SK-N-SH treated with all-trans-retinoic acid at 6 μM for 48 hours (cell line): ENCODE results near the gene MTA3.

Experiments
- ATAC-seq: fragments of 200-7000 bp; cut with Tn5 transposase; 3 replicates; pipeline ENCODE4 v1.9.1; 2020; ENCODE audit warnings: mild to moderate bottlenecking, moderate library complexity
- ARNTL ChIP-seq: fragments of 450-650 bp; formaldehyde crosslinking; IDR thresholded peaks from 2 replicates; pipeline ENCODE4 v1.5.0; 2020; ENCODE audit warnings: low read depth, mild to moderate bottlenecking, moderate library complexity, borderline replicate concordance
- BACH2 ChIP-seq: fragments of 250-450 bp; sonication (Bioruptor Pico); IDR thresholded peaks from 2 replicates; pipeline ENCODE4 v1.9.0; 2021; ENCODE audit warnings: mild to moderate bottlenecking, borderline replicate concordance
- CREB5 ChIP-seq: fragments of 250-450 bp; sonication (Bioruptor Pico); IDR thresholded peaks from 2 replicates; pipeline ENCODE4 v1.5.1; 2020; ENCODE audit warnings: low read depth, mild to moderate bottlenecking, moderate library complexity
- CSRNP3 ChIP-seq: fragments of 250-450 bp; sonication (Bioruptor Pico); IDR thresholded peaks from 2 replicates; pipeline ENCODE4 v1.5.1; 2021; ENCODE audit warnings: mild to moderate bottlenecking, moderate library complexity
- ESRRG ChIP-seq: fragments of 250-450 bp; sonication (Bioruptor Pico); IDR thresholded peaks from 2 replicates; pipeline ENCODE4 v1.6.1; 2021; ENCODE audit warnings: mild to moderate bottlenecking
- GLIS3 ChIP-seq: fragments of 250-450 bp; sonication (Bioruptor Pico); IDR thresholded peaks from 2 replicates; pipeline ENCODE4 v1.5.0; 2020; ENCODE audit warnings: mild to moderate bottlenecking, moderate library complexity
- ISL1 ChIP-seq: fragments of 250-450 bp; sonication (Bioruptor Pico); IDR thresholded peaks from 2 replicates; pipeline ENCODE4 v2.1.2; 2022; ENCODE audit warnings: mild to moderate bottlenecking, moderate library complexity
- OSR1 ChIP-seq: fragments of 250-450 bp; sonication (Bioruptor Pico); IDR thresholded peaks from 2 replicates; pipeline ENCODE4 v1.8.0; 2022; ENCODE audit warnings: moderate library complexity, mild to moderate bottlenecking, inconsistent platforms
- PATZ1 ChIP-seq: fragments of 250-450 bp; sonication (Bioruptor Pico); IDR thresholded peaks from 2 replicates; pipeline ENCODE4 v1.8.0; 2020; ENCODE audit warnings: mild to moderate bottlenecking, moderate library complexity, borderline replicate concordance
- POU6F1 ChIP-seq: fragments of 250-450 bp; sonication (Bioruptor Pico); IDR thresholded peaks from 2 replicates; pipeline ENCODE4 v1.8.0; 2021; ENCODE audit warnings: low read depth, mild to moderate bottlenecking, moderate library complexity, borderline replicate concordance
- PPARA ChIP-seq: fragments of 250-450 bp; sonication (Bioruptor Pico); IDR thresholded peaks from 2 replicates; pipeline ENCODE4 v1.5.0; 2020; ENCODE audit warnings: mild to moderate bottlenecking, borderline replicate concordance
- SNAI2 ChIP-seq: fragments of 250-450 bp; sonication (Bioruptor Pico); IDR thresholded peaks from 2 replicates; pipeline ENCODE4 v1.5.0; 2020; ENCODE audit warnings: mild to moderate bottlenecking, moderate library complexity
- TCF4 ChIP-seq: fragments of 250-450 bp; sonication (Bioruptor Pico); IDR thresholded peaks from 2 replicates; pipeline ENCODE4 v1.8.0; 2021; ENCODE audit warnings: mild to moderate bottlenecking, moderate library complexity, borderline replicate concordance
- TOX ChIP-seq: fragments of 250-450 bp; sonication (Bioruptor Pico); IDR thresholded peaks from 2 replicates; pipeline ENCODE4 v1.8.0; 2021; ENCODE audit warnings: mild to moderate bottlenecking, moderate library complexity, borderline replicate concordance
- TSHZ2 ChIP-seq: fragments of 250-450 bp; sonication (Bioruptor Pico); IDR thresholded peaks from 2 replicates; pipeline ENCODE4 v1.5.0; 2020; ENCODE audit warnings: mild to moderate bottlenecking, moderate library complexity
- ZC3H10 ChIP-seq: fragments of 250-450 bp; sonication (Bioruptor Pico); IDR thresholded peaks from 2 replicates; pipeline ENCODE4 v1.5.1; 2021; ENCODE audit warnings: mild to moderate bottlenecking, moderate library complexity
- ZFP3 ChIP-seq: fragments of 250-450 bp; sonication (Bioruptor Pico); IDR thresholded peaks from 2 replicates; pipeline ENCODE4 v1.5.0; 2020; ENCODE audit warnings: mild to moderate bottlenecking, moderate library complexity
- ZFP30 ChIP-seq: fragments of 450-650 bp; formaldehyde crosslinking; IDR thresholded peaks from 2 replicates; pipeline ENCODE4 v1.5.0; 2022; ENCODE audit warnings: mild to moderate bottlenecking, moderate library complexity
- ZNF565 ChIP-seq: fragments of 450-650 bp; formaldehyde crosslinking; conservative IDR thresholded peaks from 2 replicates; pipeline ENCODE4 v1.5.0; 2020; ENCODE audit warnings: low read depth, mild to moderate bottlenecking, moderate library complexity
- ZNF70 ChIP-seq: fragments of 450-650 bp; formaldehyde crosslinking; IDR thresholded peaks from 2 replicates; pipeline ENCODE4 v1.5.0; 2020; ENCODE audit warnings: mild to moderate bottlenecking, moderate library complexity
- ZNF8 ChIP-seq: fragments of 450-650 bp; formaldehyde crosslinking; IDR thresholded peaks from 2 replicates; pipeline ENCODE4 v1.5.0; 2020; ENCODE audit warnings: mild to moderate bottlenecking, moderate library complexity

Gene MTA3

GRCh38 chr2:42795275-42795674 is 226.8 kb downstream of the MTA3 start (continued):
- TF ChIP-seq CSRNP3, result no peak
- no peak for TF ChIP-seq ISL1 (CRISPR knock-in tag)
- no peak for TF ChIP-seq TOX
- no peak for TF ChIP-seq ZFP3 (CRISPR knock-in tag)
- TF ChIP-seq, all 23 proteins: peak for 0

GRCh38 chr2:42795841-42796301 is 227.4 kb downstream of the MTA3 start:
- TF ChIP-seq TCF4 (no peak), ZNF8 (no peak), ZFP3 (CRISPR knock-in tag) (no peak)
- no peak for ATAC-seq

GRCh38 chr2:42796427-42797248 is 228.2 kb downstream of the MTA3 start:
- no peak for ATAC-seq

More at GRCh38 chr2:42796427-42797248, 228.2 kb downstream of the MTA3 start:
- TF ChIP-seq BACH2 (CRISPR knock-in tag) (no peak), PATZ1 (CRISPR knock-in tag) (no peak), SNAI2 (CRISPR knock-in tag) (no peak), ESRRG (no peak), ARNTL (CRISPR knock-in tag) (no peak), ZNF70 (no peak), TOX (no peak), ZFP30 (CRISPR knock-in tag) (no peak), ISL1 (CRISPR knock-in tag) (no peak), TCF4 (no peak), OSR1 (no peak), CREB5 (no peak), PPARA (CRISPR knock-in tag) (no peak), ZNF565 (no peak), ZC3H10 (CRISPR knock-in tag) (no peak), GLIS3 (CRISPR knock-in tag) (no peak), TSHZ2 (CRISPR knock-in tag) (no peak), ZFP3 (CRISPR knock-in tag) (no peak), POU6F1 (CRISPR knock-in tag) (no peak)
